ENCODE measurements around the gene NEK7.

NEK7 gene

DNA sequence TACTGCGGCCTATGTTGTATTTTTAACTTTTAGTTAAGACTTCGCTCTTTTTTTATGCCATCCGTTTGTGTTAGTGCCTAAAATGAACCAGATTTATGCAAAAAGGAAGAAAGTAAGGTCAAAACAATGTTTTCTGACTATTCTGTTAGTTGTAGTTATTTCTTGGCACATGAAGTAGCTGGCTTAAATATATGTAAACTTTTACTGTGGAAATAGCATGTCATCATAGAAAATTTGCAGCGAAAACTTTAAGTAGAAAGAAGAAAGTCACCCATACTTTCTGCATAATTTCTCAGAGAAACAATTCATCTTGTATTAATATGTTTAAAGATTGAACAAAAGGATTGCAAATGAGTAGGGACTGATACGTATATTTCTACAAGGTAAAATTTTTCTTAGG, 106.4 kb downstream of the NEK7 start:
- no peak for DNase-seq

- no peak for DNase-seq
These were observed 107.5 kb downstream of the NEK7 start for GRCh38 chr1:198264282-198264681.

DNA sequence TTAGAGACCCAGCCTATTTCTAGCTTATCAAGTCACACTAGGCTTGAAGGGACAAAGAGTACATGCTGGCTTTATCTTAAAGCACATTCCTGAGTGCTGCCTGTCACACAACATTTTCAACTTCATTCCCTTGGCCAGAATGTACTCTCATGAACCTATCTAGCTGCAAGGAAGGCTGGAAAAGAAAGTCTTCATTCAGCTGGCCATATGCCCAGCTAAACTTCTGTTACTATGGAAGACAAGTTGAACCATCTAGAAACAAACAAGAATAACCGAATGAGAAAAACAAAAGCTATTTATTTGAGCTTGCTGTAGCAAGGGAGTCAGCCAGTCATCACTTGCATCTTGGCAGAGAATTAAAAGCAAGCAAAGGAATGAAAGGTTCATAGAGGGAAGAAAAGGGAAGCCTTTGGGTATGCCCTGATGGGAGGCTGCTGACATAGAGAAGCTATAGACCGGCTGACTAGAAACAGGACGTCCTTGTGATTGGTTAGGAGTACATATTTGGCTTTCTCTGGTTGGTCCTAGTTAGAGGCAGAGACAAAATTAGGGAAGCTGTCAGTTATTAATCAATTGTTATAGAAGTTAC, 108.4 kb downstream of the NEK7 start:
- no peak for DNase-seq

DNA sequence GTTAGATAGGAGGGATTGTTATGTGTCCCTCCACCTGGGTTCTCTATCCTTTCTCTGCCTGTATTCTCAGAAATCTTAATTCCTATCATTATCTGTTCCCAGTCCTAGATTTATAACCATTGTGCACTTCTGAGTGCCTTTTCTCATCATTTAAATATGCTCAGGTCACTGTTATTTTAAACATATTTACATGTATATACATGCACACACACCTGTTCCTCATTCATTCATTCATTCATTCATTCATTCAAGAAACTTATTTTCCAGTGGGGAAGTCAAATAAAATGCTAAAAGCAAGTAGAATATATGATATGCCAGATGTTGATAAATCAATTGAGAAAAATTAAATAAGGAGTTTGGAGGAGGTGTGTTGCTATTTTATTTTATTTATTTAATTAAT, 110.3 kb downstream of the NEK7 start:
- DNase-seq: no peak

GRCh38 chr1:198267921-198268320, 111.1 kb downstream of the NEK7 start:
- DNase-seq: no peak

GRCh38 chr1:198268784-198269645, 112.2 kb downstream of the NEK7 start:
- no peak for DNase-seq

GRCh38 chr1:198269646-198269940, 112.8 kb downstream of the NEK7 start:
- DNase-seq: no peak

GRCh38 chr1:198270273-198270828, 113.6 kb downstream of the NEK7 start:
- no peak for DNase-seq

- DNase-seq: no peak
These were observed 114.7 kb downstream of the NEK7 start for GRCh38 chr1:198271467-198271866.

DNA sequence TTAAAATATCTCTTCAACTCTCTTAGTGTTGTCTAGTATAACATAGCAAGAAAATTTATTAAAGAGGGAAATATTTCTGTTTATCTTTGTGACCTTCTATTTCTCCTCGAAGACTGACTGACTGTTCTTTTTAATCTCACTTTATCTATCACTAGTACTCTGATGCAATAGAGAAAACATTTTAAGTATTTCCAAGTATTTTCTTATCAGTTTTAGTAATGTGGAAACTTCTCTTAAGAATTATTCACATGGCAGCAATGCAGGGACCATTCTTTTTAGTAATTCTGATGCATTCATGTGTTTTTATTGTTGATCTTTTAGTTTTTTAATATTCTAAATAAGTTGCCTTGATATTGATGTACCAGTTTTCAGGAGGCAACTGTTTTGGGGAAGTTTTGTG, 115.7 kb downstream of the NEK7 start:
- DNase-seq: no peak

DNA sequence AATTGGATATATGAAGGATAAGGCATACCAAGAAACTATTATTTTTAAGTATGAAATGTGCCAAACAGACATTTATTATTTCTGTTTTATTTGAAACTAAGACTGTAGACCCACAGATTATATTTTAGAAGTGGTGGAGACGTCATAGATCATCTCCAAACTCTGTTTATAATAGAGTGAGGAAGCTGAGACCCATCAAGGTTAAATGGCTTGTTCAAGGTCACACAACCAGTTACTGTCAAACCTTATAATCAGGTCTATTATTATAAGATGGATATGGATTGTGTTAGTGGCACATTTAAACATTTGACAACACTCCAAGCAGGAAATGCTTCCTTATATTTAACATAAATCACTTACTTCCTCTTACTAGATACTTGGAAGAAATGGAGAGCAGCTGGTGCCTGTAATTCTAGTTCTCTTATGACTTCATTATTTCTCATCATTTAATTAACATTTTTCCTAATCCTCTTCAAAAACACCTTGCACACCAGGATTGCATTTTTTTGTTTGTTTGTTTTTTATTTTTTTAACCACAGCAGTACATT, 117.0 kb downstream of the NEK7 start:
- no peak for DNase-seq

DNA sequence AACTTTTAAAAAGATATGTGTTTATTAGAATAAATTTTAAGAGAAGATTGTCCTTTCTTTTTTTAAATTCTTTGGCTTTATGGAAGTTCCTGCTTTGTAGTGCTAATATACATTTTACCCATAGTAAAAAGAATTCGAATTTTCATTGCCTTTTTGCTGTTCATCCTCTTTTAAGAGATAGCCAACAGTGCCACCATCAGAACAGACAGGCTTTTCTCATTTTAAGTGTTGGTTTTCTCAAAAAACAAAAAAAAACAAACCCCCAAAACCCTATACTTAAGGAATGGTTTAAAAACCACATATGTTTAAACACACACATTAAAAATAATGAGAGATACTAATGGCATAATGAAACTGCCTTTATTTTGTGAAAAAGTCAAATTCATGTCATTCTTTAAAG, 118.8 kb downstream of the NEK7 start:
- no peak for DNase-seq

DNA sequence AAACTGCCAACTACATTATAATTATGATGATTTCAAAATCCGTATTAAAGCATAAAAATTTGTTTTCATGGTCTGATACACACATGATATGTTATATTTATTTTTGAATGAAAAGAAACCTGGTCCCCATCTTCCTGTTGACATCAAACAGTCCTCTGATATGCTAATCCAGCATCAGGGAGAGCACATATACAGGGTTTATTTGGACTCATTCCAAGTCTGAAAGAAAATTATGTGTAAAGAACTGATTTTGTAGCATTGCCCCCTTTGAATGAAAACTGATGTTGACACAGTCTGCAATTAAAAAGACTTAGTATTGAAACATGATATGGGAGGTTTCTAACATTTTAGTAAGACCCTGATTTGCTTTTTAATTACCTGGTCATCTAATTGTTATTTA, 119.4 kb downstream of the NEK7 start:
- no peak for DNase-seq

GRCh38 chr1:198278943-198279342, 122.1 kb downstream of the NEK7 start:
- no peak for DNase-seq

GRCh38 chr1:198280080-198280479, 123.3 kb downstream of the NEK7 start:
- no peak for DNase-seq

DNA sequence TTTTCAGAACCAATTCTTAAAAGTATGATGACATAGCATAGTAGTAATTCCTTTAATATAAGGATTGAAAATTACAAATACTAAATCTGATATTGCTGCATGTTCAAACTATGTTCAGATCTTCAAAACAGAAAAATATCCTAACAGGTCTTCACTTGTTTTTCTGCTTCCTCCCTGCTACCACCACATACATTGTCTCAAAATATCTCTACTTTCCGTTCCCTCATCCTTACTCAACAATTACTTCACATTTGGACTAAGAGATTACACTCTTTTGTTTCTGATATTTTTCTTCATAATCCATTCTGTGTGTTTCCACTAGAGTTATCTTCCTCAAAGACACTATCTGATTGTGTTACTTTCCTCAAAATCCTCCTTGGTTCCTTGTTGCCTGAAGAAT, 125.1 kb downstream of the NEK7 start:
- DNase-seq: no peak

- no peak for DNase-seq
These were observed 126.4 kb downstream of the NEK7 start for GRCh38 chr1:198283222-198283621.

DNA sequence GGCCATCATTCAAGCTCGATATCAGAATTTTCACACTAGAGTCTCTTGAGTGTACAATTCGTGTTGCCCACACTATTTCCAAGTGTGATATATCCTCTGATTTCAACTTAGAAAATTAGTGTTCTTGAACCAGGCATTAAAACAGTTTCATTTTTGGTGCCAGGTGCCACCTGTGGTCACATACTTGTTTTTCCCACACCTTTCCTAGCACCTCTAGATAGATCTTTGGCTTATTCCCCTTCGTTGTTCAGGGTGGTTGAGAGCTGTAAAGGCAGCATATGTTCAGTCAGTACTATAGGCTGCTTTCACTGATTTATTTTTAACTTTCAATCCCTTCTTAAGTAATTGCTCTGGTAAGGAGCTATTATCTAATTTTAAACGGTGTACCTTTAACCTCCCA, 131.1 kb downstream of the NEK7 start:
- no peak for DNase-seq

DNA sequence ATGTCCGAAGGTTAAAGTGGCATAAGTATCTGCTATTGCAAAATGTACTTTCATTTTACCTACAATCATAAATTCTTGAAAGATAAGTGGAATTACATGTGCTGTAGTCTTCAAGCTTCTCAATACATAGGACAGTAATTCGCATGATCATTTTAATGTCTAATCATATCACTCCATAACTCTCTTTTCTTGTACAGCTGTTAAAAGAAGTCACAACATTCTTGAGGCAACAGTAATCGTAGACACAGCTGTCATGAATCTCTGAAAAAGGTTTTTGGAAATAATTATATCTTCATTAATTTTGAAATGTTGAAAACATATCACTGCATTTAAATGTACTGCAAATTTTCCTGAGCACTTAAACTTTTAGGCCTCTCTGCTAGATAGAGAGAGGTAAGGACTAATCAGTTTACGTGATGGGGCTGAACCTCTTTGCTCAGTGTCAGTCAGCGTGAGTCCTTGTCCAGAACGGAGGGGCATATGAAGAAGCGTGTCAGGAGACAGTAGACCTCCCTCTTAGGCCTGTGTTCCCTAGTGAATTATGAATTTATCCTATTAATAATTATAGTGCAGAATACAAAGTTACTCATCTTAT, 133.4 kb downstream of the NEK7 start:
- no peak for DNase-seq

DNA sequence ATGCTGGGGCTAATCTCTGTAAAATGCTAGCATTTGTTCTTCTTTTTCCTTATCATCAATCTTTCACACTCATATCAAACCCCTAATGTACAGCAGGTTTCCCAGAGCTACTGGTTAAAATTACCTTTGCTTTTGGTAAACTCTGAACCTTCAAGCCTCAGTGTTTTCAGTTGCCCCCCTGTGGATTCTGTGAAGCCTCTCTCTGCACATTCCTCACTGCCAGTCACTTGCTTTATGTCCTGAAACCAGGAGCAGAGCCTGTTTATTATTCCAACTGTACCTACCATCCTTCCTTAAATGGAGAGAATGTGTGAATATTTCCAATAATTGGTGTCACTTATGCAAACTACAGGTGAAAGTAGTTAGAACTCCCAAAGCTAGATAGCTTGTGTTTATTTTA, 134.2 kb downstream of the NEK7 start:
- DNase-seq: no peak

- no peak for DNase-seq
These were observed 135.1 kb downstream of the NEK7 start for GRCh38 chr1:198291924-198292323.

DNA sequence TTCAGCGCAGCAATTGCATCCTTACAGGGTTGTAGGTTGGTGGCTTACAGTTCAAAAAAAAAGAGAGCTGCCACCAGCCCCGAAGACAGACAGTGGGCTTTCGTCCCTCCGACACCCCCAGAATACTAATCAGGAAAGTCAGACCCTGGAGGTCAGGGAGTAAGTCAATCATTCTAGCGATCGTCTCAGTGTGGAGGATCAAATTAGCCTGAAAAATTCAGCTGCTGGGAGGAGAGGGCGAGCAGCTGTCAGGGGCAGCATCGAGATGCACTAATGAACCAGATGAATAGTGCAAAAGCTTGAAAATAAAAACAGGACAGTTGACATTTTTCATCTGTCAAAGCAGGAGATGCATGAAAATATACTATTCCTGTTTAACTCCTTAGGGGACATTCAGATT, 138.4 kb downstream of the NEK7 start:
- no peak for DNase-seq

- DNase-seq: no peak
These were observed 139.2 kb downstream of the NEK7 start for GRCh38 chr1:198295971-198296370.

- DNase-seq: no peak
These were observed 140.5 kb downstream of the NEK7 start for GRCh38 chr1:198297281-198297680.

All from T1000 (cell line).